Testis (tissue), 3 donors: ENCODE results near the gene ZBED1. TPM values are rescaled to one million over a fixed set of nuclear protein-coding genes. Genes with fewer than 3 reads are reported as not detected.

Source experiments
- DNase-seq: peaks from one replicate; pipeline ENCODE4 v3.0.0-alpha.2; 2019
- H3K27ac ChIP-seq, 2 donors: fragments of 200-600 bp; sonication (generic); one replicate each; pipeline ENCODE4 v1.5.1; 2019
- H3K27me3 ChIP-seq: fragments of 200-600 bp; sonication (generic); one replicate; pipeline ENCODE4 v1.5.1; 2019
- H3K36me3 ChIP-seq: fragments of 200-600 bp; sonication (generic); one replicate; pipeline ENCODE4 v1.5.1; 2017; ENCODE audit warnings: low read depth; ENCODE audit errors: missing control alignments
- H3K4me1 ChIP-seq: fragments of 200-600 bp; sonication (generic); one replicate; pipeline ENCODE4 v1.5.1; 2019
- H3K4me3 ChIP-seq, 2 donors: fragments of 200-600 bp; sonication (generic); one replicate each; pipeline ENCODE4 v1.5.1; 2017 to 2019
- H3K9me3 ChIP-seq: fragments of 200-600 bp; sonication (generic); one replicate; pipeline ENCODE4 v1.5.1; 2017
- CTCF ChIP-seq, 3 experiments: fragments of 450-650 bp in 2 of 3; fragments of 200-600 bp in 1 of 3; sonication (generic) in 1 of 3; IDR thresholded peaks; one replicate each; pipeline ENCODE4 v1.5.1; 2016 to 2019; ENCODE audit warnings: antibody characterized with exemption in 3 of 3, mild to moderate bottlenecking in 2 of 3, moderate library complexity in 1 of 3
- POLR2A ChIP-seq: fragments of 450-650 bp; IDR thresholded peaks from one replicate; pipeline ENCODE4 v1.6.1; 2017; ENCODE audit warnings: antibody characterized with exemption, mild to moderate bottlenecking, moderate library complexity
- WGBS, 2 donors: methylation state at CpG; one replicate each; pipeline ENCODE4 v1.1.5; 2018; 5-methylcytosine and 5-hydroxymethylcytosine counted together
- intact Hi-C: fragments of 100-400 bp; cut with DNase I; formaldehyde crosslinking; loops from one replicate; pipeline ENCODE4 v1.15.1; 2023; ENCODE audit warnings: low total_unique reads
- polyA plus RNA-seq: library from polyadenylated mRNA; stranded (reverse); fragments of 350-450 nt; fragmentation: Illumina TruSeq; extraction: RNeasy Lipid Tissue Mini Kit (QIAGEN cat#74804); gene quantifications from one replicate; pipeline ENCODE4 v1.2.3, GENCODE V29; 2014; ENCODE audit warnings: low read depth, low replicate concordance; ENCODE audit not compliant: insufficient read depth
- total RNA-seq, 2 donors: library from RNA; depleted of rRNA; stranded (reverse); fragments of >200 nt; gene quantifications; one replicate each; pipeline ENCODE4 v1.2.3, GENCODE V29; 2016

Gene ZBED1
- total and polyA plus RNA-seq, 3 donors from 2014 or later = 24.2 to 77.0 (median 47.2) TPM

GRCh38 chrX:2442694-2443093, 58.1 kb downstream of the ZBED1 start:
- no peak for DNase-seq
- Histone ChIP-seq H3K27ac (no peak overlapping the region), H3K4me3 (no peak overlapping the region), H3K27me3 (no peaks in the 10 kb centered on the region), H3K9me3 (no peaks in the 10 kb centered on the region), H3K36me3 (no peaks in the 10 kb centered on the region), H3K4me1 (no peaks in the 10 kb centered on the region)
- no peak for TF ChIP-seq CTCF (IDR thresholded peaks at IDR 0.05)
- TF ChIP-seq POLR2A = no peak
- WGBS, 2 donors = 80% methylated on average over 7 of the region's 7 CpGs
- intact Hi-C loops = no loop called here

GRCh38 chrX:2441466-2441865, 59.3 kb downstream of the ZBED1 start:
- Histone ChIP-seq H3K36me3 (no peaks in the 10 kb centered on the region), H3K9me3 (no peaks in the 10 kb centered on the region), H3K27me3 (no peaks in the 10 kb centered on the region), H3K27ac (no peak overlapping the region), H3K4me1 (no peaks in the 10 kb centered on the region), H3K4me3 (no peak overlapping the region)
- TF ChIP-seq CTCF (IDR thresholded peaks at IDR 0.05) = no peak
- TF ChIP-seq POLR2A = no peak
- intact Hi-C loops = no loop called here
- DNase-seq = no peak
- WGBS, 2 donors = 72 to 97% methylated on average over 5 of the region's 5 CpGs

GRCh38 chrX:2439613-2440012, 61.2 kb downstream of the ZBED1 start:
- WGBS, 2 donors = 89 to 96% methylated on average over 8 of the region's 8 CpGs
- no peaks in the 10 kb centered on the region for H3K36me3 ChIP-seq
- no peak for TF ChIP-seq POLR2A
- no peak for TF ChIP-seq CTCF (IDR thresholded peaks at IDR 0.05)
- no peaks in the 10 kb centered on the region for H3K9me3 ChIP-seq
- H3K4me1 ChIP-seq = no peaks in the 10 kb centered on the region
- H3K27me3 ChIP-seq = no peaks in the 10 kb centered on the region
- intact Hi-C loops = no loop called here
- DNase-seq = no peak
- H3K4me3 ChIP-seq = no peak overlapping the region
- H3K27ac ChIP-seq = no peak overlapping the region

Other genes with a start within 250 kb of the ZBED1 start
- gene DHRSX, start within 50 bp of the ZBED1 start, total RNA-seq = 10 to 100 TPM; 29.2 to 31.3 TPM
- gene DHRSX, start within 50 bp of the ZBED1 start, polyA plus RNA-seq = 15.3 TPM
- 1,000 to 10,000 TPM in 1 of 2 donors, 100 to 1,000 TPM in 1; 733 to 1,032 TPM for gene CD99, start 190.3 kb upstream of the ZBED1 start, total RNA-seq
- 450 TPM for gene CD99, start 190.3 kb upstream of the ZBED1 start, polyA plus RNA-seq